ENCODE measurements around the gene TUT7. TPM values are rescaled to one million over a fixed set of nuclear protein-coding genes. Genes with fewer than 3 reads are reported as not detected.

Gene TUT7
- total RNA-seq, 2 experiments from 2014 or later = 29.2 to 43.4 TPM

GRCh38 chr9:86238861-86239770 lies 115.1 kb downstream of the TUT7 start:
- peak; percentile 43; the same call in 1 of the 2 replicates for TF ChIP-seq CTCF (conservative IDR thresholded peaks at IDR 0.05; ENCODE audit: low read length)
- no peak for TF ChIP-seq EZH2phosphoT487 (IDR thresholded peaks at IDR 0.05; ENCODE audit: borderline replicate concordance, low read depth, low read length)
- Histone ChIP-seq H3K4me1 (ENCODE audit: insufficient read depth, low read length, poor library complexity, severe bottlenecking) (no peaks in the 10 kb centered on the region), H3K4me2 (ENCODE audit: low read length) (no peak overlapping the region), H4K20me1 (ENCODE audit: insufficient read depth, low read length) (no peaks in the 10 kb centered on the region), H3K79me2 (ENCODE audit: insufficient read depth, low read depth, low read length) (no peaks in the 10 kb centered on the region), H3K4me3 (ENCODE audit: low read depth, low read length, poor library complexity, severe bottlenecking) (no peak overlapping the region), H3K27ac (ENCODE audit: low read depth, low read length, poor library complexity, severe bottlenecking) (no peak overlapping the region), H3K9me3 (ENCODE audit: low read length) (no peaks in the 10 kb centered on the region), H3K36me3 (ENCODE audit: insufficient read depth, low read length) (no peaks in the 10 kb centered on the region), H2AFZ (ENCODE audit: low read length) (no peak overlapping the region), H3K9me2 (ENCODE audit: insufficient read depth, low read length) (no peaks in the 10 kb centered on the region)
- no peak for DNase-seq (ENCODE audit: low spot score)
- intact Hi-C loops (cut with micrococcal nuclease; ENCODE audit: unreplicated experiment) = no loop called here
- no TSS peak for BruUV-seq (replicated peaks)
- POLR2A ChIA-PET = no interaction called here
- CTCF ChIA-PET (ENCODE audit: unreplicated experiment) = no interaction called here

Small RNAs within 50 kb of the gene (small RNA-seq; reads per million reads assigned to genes)
- 0.47 reads per million for gene RN7SKP264

Other genes with a start within 250 kb of the TUT7 start
- 0.16 TPM in 1 of 2 replicates, not detected in the other for gene C9orf153, start 94.8 kb downstream of the TUT7 start, total RNA-seq (2014; rRNA removed; shearing (Covaris generic))
- 0.27 and 0.31 TPM in 2 replicates for gene C9orf153, start 94.8 kb downstream of the TUT7 start, total RNA-seq (2022)
- gene ISCA1, start 71.9 kb downstream of the TUT7 start, total RNA-seq (2014; rRNA removed; shearing (Covaris generic)) = 20.6 and 21.8 TPM in 2 replicates
- gene ISCA1, start 71.9 kb downstream of the TUT7 start, total RNA-seq (2022) = 24.0 and 26.1 TPM in 2 replicates